MG63 (cell line): ENCODE data around the gene S100A3. TPM values are rescaled to one million over a fixed set of nuclear protein-coding genes. Genes with fewer than 3 reads are reported as not detected.
A peak's percentile ranks its signal among the peaks of the same experiment; 100 is the strongest.
"Not testable (repeated sequence)": the region's sequence is repeated elsewhere in the genome, so short reads cannot be mapped to it uniquely, and the experiment has no call there.

Experiments used
- DNase-seq: peaks from one replicate; pipeline ENCODE4 v3.0.0-alpha.2; 2020
- H3K27me3 ChIP-seq: fragments of 250-450 bp; sonication (Bioruptor Pico); 2 replicates; pipeline ENCODE4 v1.5.1; 2020; ENCODE audit warnings: mild to moderate bottlenecking, moderate library complexity
- H3K36me3 ChIP-seq: fragments of 250-450 bp; sonication (Bioruptor Pico); 2 replicates; pipeline ENCODE4 v1.5.1; 2020; ENCODE audit warnings: mild to moderate bottlenecking, moderate library complexity
- H3K4me3 ChIP-seq: fragments of 250-450 bp; sonication (Bioruptor Pico); 2 replicates; pipeline ENCODE4 v1.5.1; 2020; ENCODE audit warnings: mild to moderate bottlenecking, moderate library complexity
- H3K9me3 ChIP-seq: fragments of 250-450 bp; sonication (Bioruptor Pico); 2 replicates; pipeline ENCODE4 v1.5.1; 2020; ENCODE audit warnings: mild to moderate bottlenecking, moderate library complexity
- total RNA-seq: library from RNA; depleted of rRNA; stranded (reverse); fragments of >200 nt; shearing (Covaris generic); gene quantifications from 2 replicates; pipeline ENCODE4 v1.2.3, GENCODE V29; 2014; ENCODE audit warnings: low replicate concordance

Gene S100A3
- total RNA-seq, 1 experiment from 2014 or later, result 3.4 TPM

- not testable (repeated sequence) for H3K9me3 ChIP-seq, DNase-seq, H3K4me3 ChIP-seq, H3K36me3 ChIP-seq, H3K27me3 ChIP-seq
Observed at GRCh38 chr1:153575081-153575491, 26.0 kb upstream of the S100A3 start.

- DNase-seq, result no peak
- no peaks in the 10 kb centered on the region for H3K36me3 ChIP-seq
- no peaks in the 10 kb centered on the region for H3K27me3 ChIP-seq
- H3K4me3 ChIP-seq, result no peak overlapping the region
- no peaks in the 10 kb centered on the region for H3K9me3 ChIP-seq
Observed at GRCh38 chr1:153573351-153573750, 24.3 kb upstream of the S100A3 start.

- peak; percentile 94 for DNase-seq
- no peaks in the 10 kb centered on the region for H3K9me3 ChIP-seq
- no peak overlapping the region for H3K4me3 ChIP-seq
- H3K27me3 ChIP-seq, result no peaks in the 10 kb centered on the region
- no peaks in the 10 kb centered on the region for H3K36me3 ChIP-seq
Observed at GRCh38 chr1:153572569-153573015, 23.5 kb upstream of the S100A3 start.

DNA sequence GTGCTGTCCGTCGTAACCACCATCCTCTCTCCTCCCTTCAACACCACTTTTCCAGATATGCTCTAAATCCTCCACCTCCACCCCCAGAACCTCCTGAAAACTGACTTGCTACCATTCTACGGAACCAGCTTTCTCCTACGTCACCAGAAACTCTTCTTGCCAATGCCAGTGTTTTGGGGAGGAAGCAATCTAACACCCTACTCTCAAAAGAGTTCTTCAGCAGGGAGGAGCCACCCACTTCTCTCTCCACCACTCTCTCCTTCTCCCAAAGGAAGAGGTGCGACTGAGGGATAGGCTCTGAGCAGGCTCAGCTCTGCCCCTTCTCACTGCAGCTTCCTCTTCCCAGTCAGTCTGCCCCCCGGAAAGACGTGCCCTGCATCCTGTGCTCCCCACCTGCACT, 22.6 kb upstream of the S100A3 start:
- Histone ChIP-seq H3K4me3 (no peak overlapping the region), H3K9me3 (no peaks in the 10 kb centered on the region), H3K36me3 (0 out of 2 replicates have a peak, but pooled peaks cover 2% of the 10 kb centered on the region), H3K27me3 (no peaks in the 10 kb centered on the region)
- no peak for DNase-seq

DNA sequence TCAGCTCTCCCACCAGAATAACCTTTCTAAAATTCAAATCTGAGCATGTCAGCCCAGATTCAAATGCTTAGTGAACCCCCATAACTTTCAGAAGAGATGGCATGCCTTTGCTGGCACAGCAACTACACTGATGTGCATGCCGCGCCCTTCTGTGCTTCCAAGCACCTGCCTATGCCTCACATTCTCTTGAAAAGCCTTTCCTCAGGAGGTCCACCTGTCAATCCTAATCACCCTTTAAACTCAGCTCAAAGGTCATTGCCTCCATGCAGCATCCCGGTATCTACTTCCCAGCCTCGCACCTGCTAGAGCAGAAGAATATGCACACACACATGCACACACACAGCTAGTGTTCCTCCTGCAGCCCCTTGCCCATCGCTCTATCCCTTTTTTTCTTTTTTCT, 21.8 kb upstream of the S100A3 start:
- no peaks in the 10 kb centered on the region for H3K27me3 ChIP-seq
- 0 out of 2 replicates have a peak, but pooled peaks cover 2% of the 10 kb centered on the region for H3K36me3 ChIP-seq
- H3K9me3 ChIP-seq, result no peaks in the 10 kb centered on the region
- no peak overlapping the region for H3K4me3 ChIP-seq
- no peak for DNase-seq

DNA sequence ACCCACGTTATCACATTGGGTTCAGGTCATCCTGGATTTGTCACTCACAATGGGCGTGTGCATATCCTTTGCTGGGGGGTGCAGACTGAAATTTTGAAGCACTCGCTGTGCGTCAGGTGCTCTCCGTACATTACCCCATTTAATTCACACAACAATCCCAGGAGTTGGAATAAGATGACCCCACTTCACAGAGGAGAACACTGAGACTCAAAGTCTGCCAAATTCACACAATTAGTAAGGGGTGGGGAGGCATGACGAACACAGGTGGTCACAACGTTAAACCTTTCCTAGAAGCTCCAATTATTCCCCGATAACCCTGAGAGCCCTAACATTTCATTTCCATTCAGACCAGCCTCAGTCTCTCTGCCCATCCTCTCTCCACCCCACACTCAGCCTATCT, 20.4 kb upstream of the S100A3 start:
- Histone ChIP-seq H3K36me3 (0 out of 2 replicates have a peak, but pooled peaks cover 2% of the 10 kb centered on the region), H3K27me3 (no peaks in the 10 kb centered on the region), H3K4me3 (no peak overlapping the region), H3K9me3 (no peaks in the 10 kb centered on the region)
- no peak for DNase-seq

- Histone ChIP-seq H3K27me3 (no peaks in the 10 kb centered on the region), H3K4me3 (no peak overlapping the region), H3K36me3 (0 out of 2 replicates have a peak, but pooled peaks cover 2% of the 10 kb centered on the region), H3K9me3 (no peaks in the 10 kb centered on the region)
- DNase-seq, result peak; percentile 92
Observed at GRCh38 chr1:153568367-153569099, 19.5 kb upstream of the S100A3 start.

- Histone ChIP-seq H3K9me3 (no peaks in the 10 kb centered on the region), H3K36me3 (0 out of 2 replicates have a peak, but pooled peaks cover 2% of the 10 kb centered on the region), H3K4me3 (no peak overlapping the region), H3K27me3 (no peaks in the 10 kb centered on the region)
- peak; percentile 50 for DNase-seq
Observed at GRCh38 chr1:153567621-153568366, 18.7 kb upstream of the S100A3 start.

GRCh38 chr1:153566414-153567371, 17.6 kb upstream of the S100A3 start:
- peak; percentile 100 for DNase-seq
- Histone ChIP-seq H3K4me3 (no peak overlapping the region), H3K9me3 (no peaks in the 10 kb centered on the region), H3K36me3 (peaks cover 2% of the 10 kb centered on the region; the same call in 1 of the 2 replicates), H3K27me3 (no peaks in the 10 kb centered on the region)

GRCh38 chr1:153565529-153566374, 16.7 kb upstream of the S100A3 start, which contains the start of gene S100A2:
Gene S100A2, minus strand, starts transcription at chr1:153565844. Its CDS starts 1,967 bp downstream, at chr1:153563877.
- DNase-seq, result peak; percentile 96
- H3K36me3 ChIP-seq, result peaks cover 2% of the 10 kb centered on the region
- H3K4me3 ChIP-seq, result peak within 1 kb of the TSS; percentile 11; the same call in 1 of the 2 replicates
- H3K9me3 ChIP-seq, result no peaks in the 10 kb centered on the region
- H3K27me3 ChIP-seq, result no peaks in the 10 kb centered on the region

- Histone ChIP-seq H3K4me3 (no peak overlapping the region), H3K27me3 (no peaks in the 10 kb centered on the region), H3K9me3 (no peaks in the 10 kb centered on the region), H3K36me3 (peaks cover 2% of the 10 kb centered on the region)
- no peak for DNase-seq
Observed at GRCh38 chr1:153563991-153564390, 14.9 kb upstream of the S100A3 start.

DNA sequence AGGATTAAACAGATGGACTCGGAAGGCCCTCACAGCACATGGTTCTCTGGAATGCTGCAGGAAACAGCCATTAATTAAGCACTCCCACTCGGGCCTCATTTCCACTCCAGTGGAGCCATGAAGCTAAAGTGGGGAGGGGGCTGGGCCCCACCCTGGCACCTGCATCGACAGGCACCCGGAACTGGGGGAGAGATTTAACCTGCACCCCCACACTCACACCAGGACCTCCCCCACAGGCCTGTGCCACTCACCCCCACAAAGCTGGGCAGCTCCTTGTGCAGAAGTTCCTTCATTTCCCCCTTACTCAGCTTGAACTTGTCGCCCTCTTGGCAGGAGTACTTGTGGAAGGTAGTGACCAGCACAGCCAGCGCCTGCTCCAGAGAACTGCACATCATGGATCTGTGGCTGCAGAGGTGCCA, 14.4 kb upstream of the S100A3 start:
- Histone ChIP-seq H3K9me3 (0 out of 2 replicates have a peak, but pooled peaks cover under 1% of the 10 kb centered on the region), H3K27me3 (no peaks in the 10 kb centered on the region), H3K36me3 (peaks cover 2% of the 10 kb centered on the region), H3K4me3 (no peak overlapping the region)
- DNase-seq, result no peak

DNA sequence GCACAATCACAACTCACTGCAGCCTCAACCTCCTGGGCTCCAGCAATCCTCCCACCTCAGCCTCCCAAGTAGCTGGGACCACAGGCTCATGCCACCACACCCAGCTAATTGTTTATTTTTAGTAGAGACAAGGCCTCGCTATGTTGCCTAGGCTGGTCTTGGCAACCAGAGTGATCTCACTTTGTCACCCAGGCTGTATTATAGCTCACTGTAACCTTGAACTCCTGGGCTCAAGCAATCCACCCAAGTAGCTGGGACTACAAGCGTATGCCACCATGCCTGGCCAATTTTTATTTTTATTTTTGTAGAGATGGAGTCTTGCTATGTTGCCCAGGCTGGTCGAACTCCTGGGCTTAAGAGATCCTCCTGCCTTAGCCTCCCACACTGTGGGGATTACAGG, 13.0 kb upstream of the S100A3 start:
- H3K27me3 ChIP-seq, DNase-seq, H3K4me3 ChIP-seq, H3K36me3 ChIP-seq, H3K9me3 ChIP-seq: not testable (repeated sequence)

GRCh38 chr1:153561466-153561985, 12.5 kb upstream of the S100A3 start:
- no peak overlapping the region for H3K4me3 ChIP-seq
- H3K9me3 ChIP-seq, result peaks cover 4% of the 10 kb centered on the region; the same call in 1 of the 2 replicates
- no peak for DNase-seq
- no peaks in the 10 kb centered on the region for H3K27me3 ChIP-seq
- no peaks in the 10 kb centered on the region; the same call in none of the 2 replicates for H3K36me3 ChIP-seq

DNA sequence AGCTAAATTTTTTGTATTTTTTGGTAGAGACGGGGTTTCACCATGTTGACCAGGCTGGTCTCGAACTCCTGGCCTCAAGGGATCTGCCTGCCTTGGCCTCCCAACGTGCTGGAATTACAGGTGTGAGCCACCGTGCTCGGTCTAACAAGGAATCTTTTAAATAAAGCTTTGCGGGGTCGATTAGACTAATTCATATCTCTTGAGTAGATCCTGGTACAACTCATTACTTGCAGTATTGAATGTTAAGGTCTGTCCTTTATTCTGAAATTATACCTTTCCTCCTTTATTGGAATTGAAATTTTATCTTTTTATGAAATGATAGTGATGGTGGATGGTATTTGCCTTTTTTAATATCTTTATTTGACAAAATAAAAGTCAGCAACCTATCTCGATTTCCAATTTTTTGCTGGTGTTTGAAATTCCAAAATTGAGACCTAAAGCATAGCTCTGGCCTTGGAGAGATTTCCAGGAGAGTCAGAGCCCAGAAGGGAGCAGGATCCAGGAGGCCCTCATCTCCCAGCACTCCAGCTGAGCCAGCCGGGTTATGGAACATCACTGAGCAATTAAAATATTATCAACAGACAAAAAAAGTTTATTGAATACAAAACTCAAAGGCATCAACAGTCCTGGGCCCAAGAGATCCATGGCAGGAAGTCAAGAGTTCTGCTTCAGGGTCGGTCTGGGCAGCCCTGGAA, 11.9 kb upstream of the S100A3 start:
- DNase-seq, result no peak
- Histone ChIP-seq H3K36me3 (no peaks in the 10 kb centered on the region; the same call in none of the 2 replicates), H3K27me3 (no peaks in the 10 kb centered on the region), H3K4me3 (no peak overlapping the region), H3K9me3 (peaks cover 4% of the 10 kb centered on the region; the same call in 1 of the 2 replicates)
